NCI-H460 (cell line): Measurements from ENCODE around the gene RPAP2. TPM values are rescaled to one million over a fixed set of nuclear protein-coding genes. Genes with fewer than 3 reads are reported as not detected.
"Not testable (repeated sequence)": the region's sequence is repeated elsewhere in the genome, so short reads cannot be mapped to it uniquely, and the experiment has no call there.

Experiments
- DNase-seq: peaks from one replicate; pipeline ENCODE4 v3.0.0-alpha.2; 2016; ENCODE audit warnings: low read depth; ENCODE audit errors: extremely low read depth
- polyA plus RNA-seq: library from polyadenylated mRNA; depleted of rRNA; stranded (reverse); fragments of >200 nt; gene quantifications from 2 replicates; pipeline ENCODE4 v1.2.3, GENCODE V29; 2014; cell fraction: nucleus; rRNA removed
- total RNA-seq: library from RNA; depleted of rRNA; stranded (reverse); fragments of >200 nt; shearing (Covaris generic); gene quantifications from 2 replicates; pipeline ENCODE4 v1.2.3, GENCODE V29; 2014; rRNA removed

The RPAP2 gene
- total RNA-seq: 27.3 and 31.0 TPM in 2 replicates
- 3.3 and 17.5 TPM in 2 replicates for polyA plus RNA-seq

GRCh38 chr1:92298573-92299476 lies at the start of gene RPAP2, which contains the start of gene GLMN:
Gene RPAP2 (plus strand): TSS chr1:92299059. CDS start chr1:92299074, 15 bp downstream.
Gene GLMN (minus strand): TSS chr1:92298987. CDS start chr1:92297999, 988 bp downstream.
- DNase-seq: peak; percentile 70

- not testable (repeated sequence) for DNase-seq
Observed at GRCh38 chr1:92254714-92255113, 44.1 kb upstream of the RPAP2 start.

- no peak for DNase-seq
Observed at GRCh38 chr1:92259350-92259749, 39.5 kb upstream of the RPAP2 start.

- DNase-seq: no peak
Observed at GRCh38 chr1:92262516-92262915, 36.3 kb upstream of the RPAP2 start.

- DNase-seq: no peak
Observed at GRCh38 chr1:92273039-92273438, 25.8 kb upstream of the RPAP2 start.

- DNase-seq: no peak
Observed at GRCh38 chr1:92274939-92275338, 23.9 kb upstream of the RPAP2 start.

- no peak for DNase-seq
Observed at GRCh38 chr1:92276082-92276481, 22.8 kb upstream of the RPAP2 start.

GRCh38 chr1:92277105-92277723 lies 21.6 kb upstream of the RPAP2 start:
- no peak for DNase-seq

- DNase-seq: not testable (repeated sequence)
Observed at GRCh38 chr1:92279781-92280180, 19.1 kb upstream of the RPAP2 start.

- not testable (repeated sequence) for DNase-seq
Observed at GRCh38 chr1:92281411-92281810, 17.4 kb upstream of the RPAP2 start.

GRCh38 chr1:92291372-92291999 lies 7.4 kb upstream of the RPAP2 start:
- DNase-seq: peak; percentile 41

GRCh38 chr1:92298213-92298572 lies 666 bp upstream of the RPAP2 start:
- DNase-seq: no peak

- DNase-seq: no peak
Observed at GRCh38 chr1:92299477-92300150, 755 bp downstream of the RPAP2 start.

- no peak for DNase-seq
Observed at GRCh38 chr1:92301021-92301420, 2.2 kb downstream of the RPAP2 start.

GRCh38 chr1:92306020-92306419 lies 7.2 kb downstream of the RPAP2 start:
- DNase-seq: no peak

- no peak for DNase-seq
Observed at GRCh38 chr1:92307980-92308379, 9.1 kb downstream of the RPAP2 start.

GRCh38 chr1:92310185-92310597 lies 11.3 kb downstream of the RPAP2 start:
- no peak for DNase-seq

- no peak for DNase-seq
Observed at GRCh38 chr1:92314024-92314423, 15.2 kb downstream of the RPAP2 start.

GRCh38 chr1:92315766-92316599 lies 17.1 kb downstream of the RPAP2 start:
- no peak for DNase-seq
